HAP-1 (cell line): ENCODE results near the gene MLN.

Experiments
- DNase-seq, 2 experiments: peaks; one replicate each; pipeline ENCODE4 v3.0.0-alpha.2; 2016 to 2020; ENCODE audit warnings: low spot score in 2 of 2
- H3K27me3 ChIP-seq: fragments of 250-450 bp; sonication (Bioruptor Pico); 2 replicates; pipeline ENCODE4 v1.5.1; 2020; ENCODE audit warnings: low read depth, mild to moderate bottlenecking, moderate library complexity
- H3K36me3 ChIP-seq: fragments of 250-450 bp; sonication (Bioruptor Pico); replicated peaks from 2 replicates; pipeline ENCODE4 v1.5.1; 2020; ENCODE audit warnings: mild to moderate bottlenecking
- H3K4me1 ChIP-seq: fragments of 250-450 bp; sonication (Bioruptor Pico); 2 replicates; pipeline ENCODE4 v1.5.1; 2020; ENCODE audit warnings: mild to moderate bottlenecking
- H3K4me3 ChIP-seq: fragments of 250-450 bp; sonication (Bioruptor Pico); 2 replicates; pipeline ENCODE4 v1.5.1; 2020; ENCODE audit warnings: mild to moderate bottlenecking, moderate library complexity
- H3K9me3 ChIP-seq: fragments of 250-450 bp; sonication (Bioruptor Pico); 2 replicates; pipeline ENCODE4 v1.5.1; 2020; ENCODE audit warnings: mild to moderate bottlenecking, moderate library complexity
- in situ Hi-C: fragments of 300-500 bp; cut with MboI; formaldehyde crosslinking; loops from 3 replicates; pipeline ENCODE4 v1.14.3; 2020; ENCODE audit warnings: low sequenced_read_pairs, inconsistent platforms, mixed read lengths

MLN gene

DNA sequence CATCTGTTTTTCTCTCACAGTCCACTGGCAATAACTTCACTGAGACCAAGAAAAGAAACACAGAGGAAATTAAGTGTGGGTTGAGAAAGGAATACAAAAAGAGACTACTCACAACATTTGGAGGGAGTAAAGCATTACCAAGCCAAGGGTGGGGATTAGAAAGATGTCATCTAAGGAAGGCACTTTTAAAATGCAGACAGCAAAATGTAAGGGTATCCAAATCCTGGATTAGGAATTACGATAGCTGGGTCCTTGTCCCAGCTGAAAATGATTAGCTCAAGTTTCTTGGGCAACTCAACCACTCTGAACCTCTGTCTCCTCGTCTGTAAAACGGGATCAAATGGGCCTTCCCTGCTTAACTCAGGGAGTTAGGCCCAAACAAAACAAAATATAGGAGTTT, 17.1 kb downstream of the MLN start:
- Histone ChIP-seq H3K9me3 (no peaks in the 10 kb centered on the region), H3K4me3 (no peak overlapping the region), H3K36me3 (peaks cover 33% of the 10 kb centered on the region), H3K27me3 (no peaks in the 10 kb centered on the region), H3K4me1 (peaks cover 41% of the 10 kb centered on the region)
- in situ Hi-C loops: no loop called here
- DNase-seq: no peak

DNA sequence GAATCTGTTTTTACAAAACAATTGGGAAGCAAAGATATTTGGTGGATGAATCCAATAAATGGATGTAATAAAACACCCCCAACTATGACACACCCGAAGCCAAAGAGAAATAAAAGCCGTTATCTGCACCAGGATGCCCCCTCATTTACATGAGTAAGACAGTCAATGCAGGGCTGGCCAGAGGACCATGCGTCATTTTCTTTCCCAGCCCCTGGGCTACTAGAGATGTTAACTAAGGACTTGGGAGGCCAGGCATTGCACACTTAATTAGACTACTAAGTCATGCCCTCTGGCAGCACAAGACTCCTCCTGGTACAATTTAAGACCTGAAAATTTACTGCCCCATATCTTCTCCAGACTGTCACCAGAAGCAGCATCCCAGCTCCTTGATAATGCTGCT, 18.0 kb downstream of the MLN start:
- in situ Hi-C loops: no loop called here
- DNase-seq: peak; percentile 66 to 73
- H3K4me1 ChIP-seq: peaks cover 47% of the 10 kb centered on the region
- H3K27me3 ChIP-seq: no peaks in the 10 kb centered on the region
- H3K9me3 ChIP-seq: no peaks in the 10 kb centered on the region
- no peak overlapping the region for H3K4me3 ChIP-seq
- H3K36me3 ChIP-seq: peaks cover 37% of the 10 kb centered on the region

- in situ Hi-C loops: no loop called here
- peaks cover 37% of the 10 kb centered on the region for H3K4me1 ChIP-seq
- peaks cover 47% of the 10 kb centered on the region for H3K36me3 ChIP-seq
- H3K9me3 ChIP-seq: no peaks in the 10 kb centered on the region
- no peak for DNase-seq
- no peaks in the 10 kb centered on the region for H3K27me3 ChIP-seq
- no peak overlapping the region for H3K4me3 ChIP-seq
Measured at GRCh38 chr6:33784787-33785186, 19.0 kb downstream of the MLN start.

- in situ Hi-C loops: no loop called here
- no peaks in the 10 kb centered on the region for H3K27me3 ChIP-seq
- H3K36me3 ChIP-seq: peaks cover 55% of the 10 kb centered on the region
- no peak overlapping the region for H3K4me3 ChIP-seq
- H3K4me1 ChIP-seq: peaks cover 31% of the 10 kb centered on the region
- DNase-seq: no peak
- H3K9me3 ChIP-seq: no peaks in the 10 kb centered on the region
Measured at GRCh38 chr6:33783781-33784520, 19.9 kb downstream of the MLN start.

DNA sequence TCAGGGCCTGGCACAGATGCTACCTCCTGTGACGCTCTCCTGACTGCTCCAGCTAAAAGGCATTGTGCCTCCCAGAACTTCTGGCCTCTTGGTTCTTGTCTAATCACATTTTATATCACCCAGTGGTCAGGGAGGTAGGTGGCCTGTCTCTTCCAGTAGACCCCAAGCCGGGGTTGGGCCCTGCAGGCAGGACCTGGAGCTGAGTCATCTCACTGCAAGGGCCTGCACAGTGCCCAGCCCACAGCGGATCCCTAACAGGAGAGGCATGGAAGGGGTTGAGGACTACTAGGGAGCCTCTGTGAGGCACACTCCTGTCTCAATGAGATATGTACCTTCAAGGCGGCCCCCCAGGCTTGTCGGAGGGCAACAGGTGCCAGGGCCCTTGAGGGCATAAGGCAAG, 21.2 kb downstream of the MLN start:
- DNase-seq: no peak
- Histone ChIP-seq H3K4me3 (no peak overlapping the region), H3K9me3 (no peaks in the 10 kb centered on the region), H3K36me3 (peaks cover 66% of the 10 kb centered on the region), H3K27me3 (no peaks in the 10 kb centered on the region), H3K4me1 (peaks cover 27% of the 10 kb centered on the region)
- in situ Hi-C loops: no loop called here

- Histone ChIP-seq H3K4me3 (no peak overlapping the region), H3K4me1 (peaks cover 15% of the 10 kb centered on the region), H3K9me3 (no peaks in the 10 kb centered on the region), H3K27me3 (no peaks in the 10 kb centered on the region), H3K36me3 (peaks cover 74% of the 10 kb centered on the region)
- in situ Hi-C loops: no loop called here
- DNase-seq: peak in 1 of 2 experiments; percentile 46
Measured at GRCh38 chr6:33781131-33781975, 22.4 kb downstream of the MLN start.

GRCh38 chr6:33779895-33780294, 23.9 kb downstream of the MLN start:
- Histone ChIP-seq H3K36me3 (peaks cover 86% of the 10 kb centered on the region), H3K9me3 (no peaks in the 10 kb centered on the region), H3K4me3 (no peak overlapping the region), H3K4me1 (peaks cover 9% of the 10 kb centered on the region), H3K27me3 (no peaks in the 10 kb centered on the region)
- in situ Hi-C loops: no loop called here
- DNase-seq: no peak

DNA sequence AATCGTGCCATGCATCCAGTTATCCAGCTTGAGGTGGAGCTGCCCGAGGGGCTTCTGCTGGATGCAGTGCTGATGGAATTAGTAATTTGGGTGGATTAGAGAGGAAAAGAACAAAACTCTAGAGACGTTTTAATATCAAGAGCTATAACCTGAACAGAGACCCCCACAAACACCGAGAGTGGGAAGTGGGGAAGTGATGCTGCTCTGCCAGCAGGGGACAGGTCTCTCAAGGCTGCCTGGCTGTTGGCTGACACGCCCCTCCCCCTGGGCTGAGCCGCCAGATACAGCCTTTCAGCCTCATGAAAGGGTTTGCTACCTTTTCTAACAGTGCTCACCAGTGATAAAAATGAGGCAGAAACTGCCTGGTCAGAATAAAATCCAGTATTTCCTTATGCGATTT, 24.5 kb downstream of the MLN start:
- Histone ChIP-seq H3K4me3 (no peak overlapping the region), H3K9me3 (no peaks in the 10 kb centered on the region), H3K27me3 (no peaks in the 10 kb centered on the region), H3K4me1 (peaks cover 9% of the 10 kb centered on the region), H3K36me3 (peaks cover 87% of the 10 kb centered on the region)
- peak in 1 of 2 experiments; percentile 33 for DNase-seq
- in situ Hi-C loops: no loop called here

DNA sequence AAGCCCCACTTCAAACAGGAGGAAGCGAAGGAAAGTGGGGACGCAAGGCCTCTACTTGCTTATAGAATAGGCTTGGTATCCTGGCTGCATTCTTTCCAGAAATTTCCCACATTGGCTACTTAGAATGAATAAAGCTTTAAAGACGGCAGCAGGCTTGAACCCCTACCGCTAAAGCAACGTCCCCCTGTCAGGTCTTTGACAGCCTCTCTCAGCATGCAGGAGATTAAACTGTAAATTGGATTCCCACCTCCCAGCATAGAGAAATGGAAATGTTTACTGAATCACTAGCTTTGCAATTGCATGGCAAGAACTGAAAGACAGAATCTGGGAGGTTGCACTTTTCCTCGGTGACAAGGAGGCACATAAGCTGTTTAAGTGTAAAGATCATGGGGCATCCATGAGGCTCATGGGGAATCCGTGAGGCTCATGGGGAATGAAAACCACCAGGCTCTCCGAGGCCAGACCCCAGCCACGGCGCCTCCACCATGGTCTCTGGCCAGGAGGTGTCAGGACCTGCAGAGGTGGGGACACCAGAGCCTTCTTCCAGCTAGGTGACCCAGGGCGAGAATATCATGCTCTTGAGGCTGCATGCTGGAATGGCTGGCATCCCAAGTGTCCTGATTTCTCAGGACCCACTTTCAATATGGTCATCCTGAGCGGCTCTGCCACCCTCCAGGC, 25.2 kb downstream of the MLN start:
- peaks cover 9% of the 10 kb centered on the region for H3K4me1 ChIP-seq
- in situ Hi-C loops: no loop called here
- peaks cover 82% of the 10 kb centered on the region for H3K36me3 ChIP-seq
- no peaks in the 10 kb centered on the region for H3K9me3 ChIP-seq
- H3K4me3 ChIP-seq: no peak overlapping the region
- H3K27me3 ChIP-seq: no peaks in the 10 kb centered on the region
- no peak for DNase-seq

DNA sequence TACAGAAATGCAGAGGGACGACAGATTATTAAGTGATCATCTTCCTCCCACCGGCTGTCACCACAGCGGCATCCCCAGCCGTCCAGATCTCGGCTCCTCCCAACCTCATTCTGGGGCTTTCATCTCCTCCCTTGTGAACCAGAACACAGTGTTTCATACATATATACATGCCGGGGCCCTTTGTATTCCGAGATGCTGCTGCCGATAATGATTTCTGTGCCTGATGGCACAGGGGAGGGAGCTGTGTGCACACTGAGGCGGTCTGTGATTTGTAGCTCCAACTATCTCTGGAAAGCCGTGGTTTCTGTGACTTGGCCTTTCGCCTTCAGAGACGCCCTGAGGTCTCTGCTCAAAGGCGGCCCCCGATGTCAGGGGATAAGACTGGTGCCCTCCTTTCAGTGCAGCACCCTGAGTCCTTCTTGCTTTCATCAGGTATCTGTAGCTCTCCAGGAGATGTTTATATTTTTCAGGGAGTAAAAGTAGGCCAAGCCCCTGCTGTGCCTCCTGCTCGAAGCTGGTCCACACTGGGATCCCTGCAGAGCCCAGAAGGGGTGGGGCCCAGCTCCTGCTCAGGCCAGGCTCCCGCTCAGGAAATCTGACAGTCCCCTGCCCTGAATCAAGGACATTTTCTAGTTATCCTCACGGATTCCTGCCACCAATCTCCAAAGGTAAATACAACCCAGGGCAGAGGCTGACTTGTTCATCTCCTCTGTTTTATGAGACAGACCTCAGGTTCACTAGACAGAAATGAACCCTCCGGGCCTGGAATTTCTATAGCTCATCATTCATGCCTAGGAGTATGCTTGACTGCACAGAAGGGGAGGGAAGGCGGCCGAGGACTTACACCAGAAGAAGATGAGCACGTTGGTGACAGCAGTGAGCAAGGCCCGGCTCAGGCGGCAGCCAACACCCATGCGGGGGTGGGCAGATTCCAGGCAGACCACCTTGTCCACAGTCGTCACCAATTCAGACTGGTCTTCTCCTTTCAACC, 26.1 kb downstream of the MLN start:
- H3K4me3 ChIP-seq: no peak overlapping the region

GRCh38 chr6:33776764-33777163, 27.0 kb downstream of the MLN start:
- H3K4me3 ChIP-seq: no peak overlapping the region
- peaks cover 9% of the 10 kb centered on the region for H3K4me1 ChIP-seq
- H3K9me3 ChIP-seq: no peaks in the 10 kb centered on the region
- H3K27me3 ChIP-seq: no peaks in the 10 kb centered on the region
- H3K36me3 ChIP-seq: peaks cover 78% of the 10 kb centered on the region
- in situ Hi-C loops: no loop called here
- no peak for DNase-seq

More for the DNA sequence above, 26.1 kb downstream of the MLN start:
- in situ Hi-C loops: no loop called here
- no peaks in the 10 kb centered on the region for H3K9me3 ChIP-seq
- H3K4me1 ChIP-seq: peaks cover 9% of the 10 kb centered on the region
- DNase-seq: no peak
- H3K36me3 ChIP-seq: peaks cover 79% of the 10 kb centered on the region
- no peaks in the 10 kb centered on the region for H3K27me3 ChIP-seq

DNA sequence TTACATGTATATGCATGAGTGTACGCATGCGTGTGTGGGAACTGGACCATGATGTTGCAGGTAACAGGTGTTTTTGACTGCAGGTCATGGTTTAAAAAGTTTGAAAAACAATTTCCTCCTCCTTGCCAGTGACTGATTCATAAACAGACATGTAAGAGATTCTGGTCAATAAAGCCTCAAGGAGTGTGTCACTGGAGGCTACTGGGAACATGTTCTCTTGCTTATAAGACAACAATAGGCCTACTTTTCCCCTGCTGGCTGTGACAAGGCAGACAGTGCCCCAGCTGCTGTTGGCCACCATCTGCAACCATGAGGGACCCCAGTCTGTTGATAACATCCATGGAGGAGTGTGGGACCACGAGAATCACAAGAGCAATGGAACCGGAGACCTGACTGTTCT, 27.6 kb downstream of the MLN start:
- Histone ChIP-seq H3K4me3 (no peak overlapping the region), H3K27me3 (no peaks in the 10 kb centered on the region), H3K36me3 (peaks cover 78% of the 10 kb centered on the region), H3K4me1 (peaks cover 5% of the 10 kb centered on the region), H3K9me3 (no peaks in the 10 kb centered on the region)
- in situ Hi-C loops: no loop called here
- DNase-seq: no peak

DNA sequence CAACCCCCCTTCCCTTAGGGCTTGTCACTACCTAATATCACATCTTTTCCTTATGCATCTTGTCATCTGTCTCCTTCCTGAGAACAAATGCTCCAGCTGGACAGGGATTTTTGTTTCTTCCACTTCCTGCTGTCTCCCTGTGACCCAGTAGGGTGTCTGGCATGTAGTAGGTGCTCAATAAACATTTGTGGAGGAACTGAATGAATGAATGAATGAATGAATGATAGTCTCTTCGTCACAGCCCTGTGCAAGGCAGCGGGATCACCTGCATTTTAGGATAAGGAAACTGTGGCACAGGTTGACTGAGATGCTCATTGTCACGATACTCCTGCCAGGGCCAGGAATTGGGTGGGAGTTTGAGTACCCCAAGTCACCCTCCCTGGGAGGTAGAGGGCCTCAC, 29.0 kb downstream of the MLN start:
- Histone ChIP-seq H3K4me3 (no peak overlapping the region), H3K9me3 (no peaks in the 10 kb centered on the region), H3K27me3 (no peaks in the 10 kb centered on the region), H3K4me1 (peaks cover 3% of the 10 kb centered on the region; the same call in 1 of the 2 replicates), H3K36me3 (peaks cover 64% of the 10 kb centered on the region)
- in situ Hi-C loops: no loop called here
- no peak for DNase-seq
